Stimulated activated naive B cell treated with anti-CD40 and anti-IgM and Interleukin-4, amounts not matched to agents 10 μg/mL and 1 μg/mL and 100 μg/mL, for 72 hours (primary cell): ENCODE measurements around the gene TEX35.
"Not testable (repeated sequence)": the region's sequence is repeated elsewhere in the genome, so short reads cannot be mapped to it uniquely, and the experiment has no call there.

ENCODE experiments used
- ATAC-seq, 2 donors: fragments of 150-1000 bp; cut with Tn5 transposase; replicated peaks; 2 replicates each; pipeline ENCODE4 v1.10.0; 2021; ENCODE audit warnings: moderate library complexity in 1 of 2
- DNase-seq: peaks from one replicate; pipeline ENCODE4 v3.0.0; 2021
- H3K27ac Mint-ChIP-seq: one replicate; pipeline ENCODE4 v1.8.0; 2022; ENCODE audit warnings: mild to moderate bottlenecking, mixed read lengths
- H3K27me3 Mint-ChIP-seq, 2 donors: one replicate each; pipeline ENCODE4 v1.8.0; 2022; ENCODE audit warnings: mixed read lengths in 2 of 2
- H3K36me3 Mint-ChIP-seq, 2 donors: one replicate each; pipeline ENCODE4 v1.8.0; 2022; ENCODE audit warnings: mixed read lengths in 2 of 2, mild to moderate bottlenecking in 1 of 2
- H3K4me1 Mint-ChIP-seq, 2 donors: one replicate each; pipeline ENCODE4 v1.8.0; 2022; ENCODE audit warnings: mixed read lengths in 2 of 2, mild to moderate bottlenecking in 1 of 2
- H3K4me3 Mint-ChIP-seq, 2 donors: one replicate each; pipeline ENCODE4 v1.8.0; 2022; ENCODE audit warnings: mild to moderate bottlenecking in 2 of 2, mixed read lengths in 2 of 2, moderate library complexity in 1 of 2
- H3K9me3 Mint-ChIP-seq, 2 donors: one replicate each; pipeline ENCODE4 v1.8.0; 2022; ENCODE audit warnings: mixed read lengths in 2 of 2, mild to moderate bottlenecking in 1 of 2

The TEX35 gene

DNA sequence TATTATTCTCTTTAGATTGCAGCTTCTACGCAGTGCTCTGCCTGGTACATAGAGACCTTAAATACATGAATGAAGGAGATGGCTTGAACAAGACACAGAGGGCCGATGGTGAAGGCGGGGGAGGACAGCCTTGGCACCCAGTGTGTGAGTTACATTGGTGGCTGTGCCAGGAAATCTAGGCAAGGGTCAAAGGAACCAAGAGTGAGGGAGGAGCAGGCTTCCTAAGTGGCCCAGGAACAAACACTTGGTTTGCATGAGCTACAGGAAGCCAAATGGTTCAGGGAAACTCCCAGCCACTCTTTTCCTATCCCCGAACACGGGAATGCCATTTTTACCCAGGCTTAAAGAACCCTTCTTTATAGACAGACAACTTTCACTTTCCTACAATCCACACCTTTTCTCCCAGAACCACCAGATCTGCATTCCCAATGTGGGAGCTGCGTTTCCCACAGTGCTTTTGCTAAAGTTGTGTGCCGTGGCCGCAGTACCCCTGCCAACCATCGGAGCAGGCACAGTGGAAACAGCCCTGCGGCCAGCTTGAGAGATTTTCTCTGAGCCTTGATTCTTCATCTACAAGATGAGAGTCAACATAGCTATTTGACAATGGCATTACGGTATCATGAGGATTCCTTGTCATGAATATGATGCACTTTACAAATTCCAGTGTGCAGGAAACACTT lies 12.7 kb upstream of the TEX35 start:
- peaks cover 3 to 5% of the 10 kb centered on the region in 2 donors for H3K4me1 Mint-ChIP-seq
- H3K27ac Mint-ChIP-seq: no peak overlapping the region
- peaks cover 5 to 10% of the 10 kb centered on the region in 2 donors for H3K27me3 Mint-ChIP-seq
- no peaks in the 10 kb centered on the region for H3K9me3 Mint-ChIP-seq
- ATAC-seq: no peak
- no peak overlapping the region for H3K4me3 Mint-ChIP-seq
- H3K36me3 Mint-ChIP-seq: no peaks in the 10 kb centered on the region
- no peak for DNase-seq

- Mint-ChIP-seq H3K9me3 (no peaks in the 10 kb centered on the region), H3K36me3 (no peaks in the 10 kb centered on the region), H3K27ac (no peak overlapping the region), H3K4me3 (no peak overlapping the region), H3K27me3 (peaks cover 6 to 10% of the 10 kb centered on the region in 2 donors), H3K4me1 (peaks cover 3 to 5% of the 10 kb centered on the region in 2 donors)
- DNase-seq (no peak), ATAC-seq (peak; percentile 8 to 22)
These were observed 11.9 kb upstream of the TEX35 start for GRCh38 chr1:178500936-178501554.

DNA sequence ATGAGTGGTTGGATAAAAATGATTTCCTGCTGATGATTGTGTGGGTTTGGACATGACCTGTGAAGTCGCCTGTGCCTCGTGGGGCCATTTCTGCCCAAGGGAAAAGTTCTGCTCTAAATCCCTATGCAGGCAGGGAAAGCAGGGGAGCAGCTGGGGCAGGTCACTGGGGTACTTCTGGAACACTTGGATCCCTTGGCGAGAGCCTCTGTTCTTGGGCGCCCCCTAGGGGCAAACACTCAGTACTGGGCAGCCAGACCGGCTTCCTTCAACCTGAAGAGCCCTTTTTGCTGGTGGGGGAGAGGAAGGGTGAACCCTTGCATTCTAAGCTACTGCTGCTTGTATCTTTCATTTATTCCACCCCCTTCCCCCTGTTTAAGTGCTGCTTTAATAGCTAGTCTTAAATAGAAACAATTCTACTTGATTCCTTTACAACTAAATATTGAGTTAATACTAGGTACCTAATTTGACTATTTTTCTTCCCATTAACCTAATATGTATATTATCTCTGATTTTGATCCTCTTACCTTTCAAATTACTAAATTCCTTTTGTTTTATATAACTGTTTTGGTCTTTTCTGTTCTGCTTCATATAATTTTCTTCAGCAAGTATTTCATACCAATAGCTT lies 11.1 kb upstream of the TEX35 start:
- Mint-ChIP-seq H3K36me3 (no peaks in the 10 kb centered on the region), H3K4me3 (no peak overlapping the region), H3K27me3 (peaks cover 10% of the 10 kb centered on the region in 2 donors), H3K4me1 (peaks cover 3 to 5% of the 10 kb centered on the region in 2 donors), H3K9me3 (no peaks in the 10 kb centered on the region), H3K27ac (peak overlapping the region; percentile 68)
- DNase-seq: peak; percentile 44
- ATAC-seq: peak; percentile 93 to 96

DNA sequence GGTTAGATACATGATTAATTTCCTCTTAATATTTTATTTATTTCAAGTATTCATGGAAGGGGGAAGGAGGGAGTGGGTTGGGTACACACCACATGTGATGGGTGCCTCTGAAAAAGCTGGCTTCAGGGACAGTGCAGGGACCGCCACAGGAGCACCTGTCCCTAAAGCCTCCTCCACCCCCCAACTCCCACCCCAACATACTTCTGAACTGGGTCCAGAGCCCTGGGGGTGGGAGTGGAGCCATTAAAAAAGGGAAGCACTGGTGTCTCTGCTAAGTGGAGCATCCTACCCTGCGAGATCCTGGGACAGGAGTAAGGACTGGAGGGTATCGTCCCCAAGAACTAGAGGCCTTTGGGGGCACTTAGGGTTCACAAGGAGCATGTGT lies 10.6 kb upstream of the TEX35 start:
- ATAC-seq (no peak), DNase-seq (no peak)
- Mint-ChIP-seq H3K9me3 (no peaks in the 10 kb centered on the region), H3K36me3 (no peaks in the 10 kb centered on the region), H3K4me1 (peaks cover 3 to 5% of the 10 kb centered on the region in 2 donors), H3K27me3 (peaks cover 10% of the 10 kb centered on the region in 2 donors), H3K27ac (no peak overlapping the region), H3K4me3 (no peak overlapping the region)

DNA sequence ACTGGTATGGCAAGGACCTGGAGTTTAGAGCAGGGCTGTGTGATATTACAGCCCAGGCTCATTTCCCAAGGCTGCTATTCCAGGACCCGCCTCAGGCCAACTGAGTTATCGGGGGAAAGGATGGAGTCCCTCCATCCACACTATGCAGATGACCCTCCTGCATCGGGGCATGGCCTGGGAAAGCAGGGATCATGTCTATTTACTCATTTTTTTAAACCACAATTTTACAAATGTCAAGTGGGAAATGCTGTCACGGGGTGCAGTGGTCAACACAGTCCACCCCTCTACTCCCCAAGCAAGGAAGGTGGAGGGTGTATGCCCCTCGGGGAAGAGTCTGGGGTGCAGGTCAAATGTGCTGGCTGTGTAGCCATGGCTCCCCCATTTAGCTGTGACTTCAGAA lies 10.1 kb upstream of the TEX35 start:
- DNase-seq (no peak), ATAC-seq (no peak)
- Mint-ChIP-seq H3K4me3 (no peak overlapping the region), H3K4me1 (peaks cover 3 to 5% of the 10 kb centered on the region in 2 donors), H3K27ac (no peak overlapping the region), H3K9me3 (no peaks in the 10 kb centered on the region), H3K36me3 (no peaks in the 10 kb centered on the region), H3K27me3 (peaks cover 10% of the 10 kb centered on the region in 2 donors)

- H3K27me3 Mint-ChIP-seq: peaks cover 10% of the 10 kb centered on the region in 2 donors
- H3K9me3 Mint-ChIP-seq, ATAC-seq, DNase-seq, H3K4me3 Mint-ChIP-seq, H3K36me3 Mint-ChIP-seq, H3K4me1 Mint-ChIP-seq, H3K27ac Mint-ChIP-seq: not testable (repeated sequence)
These were observed 9.6 kb upstream of the TEX35 start for GRCh38 chr1:178503316-178503715.

DNA sequence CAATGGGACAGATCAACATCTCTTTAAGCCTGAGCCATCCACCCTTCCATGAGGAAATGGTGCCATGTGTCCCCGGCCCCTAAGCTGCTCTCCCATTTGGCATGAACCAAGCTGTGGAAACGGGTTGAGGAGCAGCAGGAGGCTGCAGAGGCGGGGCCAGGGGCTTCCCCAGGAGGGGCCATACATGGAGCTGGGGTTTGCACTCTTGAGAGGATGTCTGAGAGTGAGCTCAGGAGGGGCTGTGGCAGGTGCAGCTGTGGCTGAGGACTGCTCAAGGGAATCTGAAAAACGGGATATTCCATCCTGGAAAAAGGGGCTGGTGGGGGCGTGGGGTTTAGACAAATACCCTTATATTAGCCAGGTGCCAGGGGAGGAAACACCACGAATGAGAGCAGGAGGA lies 9.1 kb upstream of the TEX35 start:
- H3K4me1 Mint-ChIP-seq: peaks cover 3 to 5% of the 10 kb centered on the region in 2 donors
- H3K27ac Mint-ChIP-seq: no peak overlapping the region
- H3K36me3 Mint-ChIP-seq: no peaks in the 10 kb centered on the region
- DNase-seq (no peak), ATAC-seq (no peak)
- H3K9me3 Mint-ChIP-seq: no peaks in the 10 kb centered on the region
- no peak overlapping the region for H3K4me3 Mint-ChIP-seq
- H3K27me3 Mint-ChIP-seq: peaks cover 10% of the 10 kb centered on the region in 2 donors

DNA sequence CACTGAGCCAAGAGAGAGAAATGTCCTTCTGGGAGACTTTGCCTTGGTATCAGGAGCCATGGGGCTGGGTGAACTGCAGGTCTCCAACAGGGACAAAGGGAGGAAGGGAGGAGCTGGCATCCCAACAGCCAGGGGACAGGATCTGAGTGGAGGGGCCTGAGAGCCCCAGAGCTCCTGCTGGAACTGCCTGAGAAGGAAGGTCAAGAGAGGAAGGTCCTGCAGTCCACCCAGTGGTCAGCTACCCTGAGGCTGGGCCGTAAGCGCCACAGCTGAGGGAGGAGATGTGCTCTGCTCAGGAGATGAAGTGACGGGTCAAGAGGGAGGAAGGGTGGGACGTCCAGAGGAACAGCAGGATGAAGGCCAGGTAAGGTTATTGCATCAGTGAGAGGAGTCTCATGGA lies 8.6 kb upstream of the TEX35 start:
- Mint-ChIP-seq H3K27me3 (peaks cover 10% of the 10 kb centered on the region in 2 donors), H3K27ac (no peak overlapping the region), H3K36me3 (no peaks in the 10 kb centered on the region), H3K4me1 (peaks cover 3 to 5% of the 10 kb centered on the region in 2 donors), H3K9me3 (no peaks in the 10 kb centered on the region), H3K4me3 (no peak overlapping the region)
- ATAC-seq: no peak
- DNase-seq: no peak

DNA sequence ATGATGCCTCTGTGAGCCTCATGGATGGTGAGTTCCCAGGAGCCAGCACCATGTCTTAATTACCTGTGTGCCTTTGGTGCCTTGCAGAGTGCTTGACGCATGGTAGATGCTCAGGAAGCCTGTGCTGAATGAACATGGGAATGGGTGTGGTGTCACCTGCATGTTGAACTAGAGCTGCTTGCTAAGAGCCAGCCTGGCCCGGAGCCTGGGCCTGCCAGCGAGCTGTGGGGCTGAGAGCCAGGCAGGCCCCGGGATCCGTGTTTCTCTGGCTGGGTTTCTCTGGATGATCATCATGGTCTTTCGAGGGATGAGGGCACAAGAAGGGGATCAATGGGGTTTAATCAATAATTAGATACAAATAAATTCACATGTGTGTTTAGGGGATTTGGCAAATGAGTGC lies 6.7 kb upstream of the TEX35 start:
- no peaks in the 10 kb centered on the region for H3K9me3 Mint-ChIP-seq
- H3K4me3 Mint-ChIP-seq: no peak overlapping the region
- H3K4me1 Mint-ChIP-seq: peaks cover 3 to 5% of the 10 kb centered on the region in 2 donors
- peaks cover 10% of the 10 kb centered on the region in 2 donors for H3K27me3 Mint-ChIP-seq
- H3K27ac Mint-ChIP-seq: no peak overlapping the region
- no peaks in the 10 kb centered on the region for H3K36me3 Mint-ChIP-seq
- no peak for DNase-seq
- no peak for ATAC-seq

GRCh38 chr1:178506669-178507068 lies 6.2 kb upstream of the TEX35 start:
- Mint-ChIP-seq H3K9me3 (no peaks in the 10 kb centered on the region), H3K4me1 (peaks cover under 1 to 2% of the 10 kb centered on the region in 2 donors), H3K4me3 (no peak overlapping the region), H3K27ac (no peak overlapping the region), H3K27me3 (peaks cover 10% of the 10 kb centered on the region in 2 donors), H3K36me3 (no peaks in the 10 kb centered on the region)
- ATAC-seq (no peak), DNase-seq (no peak)

DNA sequence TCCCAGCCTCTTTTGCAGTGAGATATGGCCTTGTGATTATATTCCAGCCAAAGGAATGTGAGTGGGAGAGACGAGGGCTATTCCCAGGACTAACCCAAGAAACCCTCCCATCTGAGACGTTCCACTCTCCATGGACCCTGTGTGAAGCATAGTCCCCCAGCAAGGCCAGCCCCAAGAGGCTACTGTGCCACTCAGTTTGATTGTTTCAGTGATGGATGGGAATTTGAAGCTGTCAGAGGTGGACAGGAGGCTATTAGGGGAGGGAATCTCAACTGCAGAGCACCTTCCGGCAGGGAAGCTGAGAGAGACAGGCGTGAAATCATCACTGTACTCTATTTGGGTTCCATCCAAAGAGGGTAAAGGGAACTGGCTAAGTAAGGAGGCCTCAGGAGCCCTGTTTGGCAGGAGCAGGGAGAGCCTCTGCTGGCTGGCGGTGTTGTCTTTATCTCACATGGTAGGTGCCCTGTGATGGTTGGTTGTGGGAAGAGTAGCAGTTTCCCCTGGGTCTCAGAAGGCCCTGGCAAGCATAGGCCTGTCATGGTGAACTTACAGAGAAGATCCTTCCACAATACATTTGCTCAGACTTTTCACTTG lies 3.4 kb upstream of the TEX35 start:
- H3K4me1 Mint-ChIP-seq: peaks cover 5 to 6% of the 10 kb centered on the region in 2 donors
- no peaks in the 10 kb centered on the region for H3K9me3 Mint-ChIP-seq
- H3K27ac Mint-ChIP-seq: no peak overlapping the region
- DNase-seq (no peak), ATAC-seq (no peak)
- no peaks in the 10 kb centered on the region for H3K36me3 Mint-ChIP-seq
- H3K27me3 Mint-ChIP-seq: peaks cover 5% of the 10 kb centered on the region in 2 donors
- H3K4me3 Mint-ChIP-seq: no peak overlapping the region

DNA sequence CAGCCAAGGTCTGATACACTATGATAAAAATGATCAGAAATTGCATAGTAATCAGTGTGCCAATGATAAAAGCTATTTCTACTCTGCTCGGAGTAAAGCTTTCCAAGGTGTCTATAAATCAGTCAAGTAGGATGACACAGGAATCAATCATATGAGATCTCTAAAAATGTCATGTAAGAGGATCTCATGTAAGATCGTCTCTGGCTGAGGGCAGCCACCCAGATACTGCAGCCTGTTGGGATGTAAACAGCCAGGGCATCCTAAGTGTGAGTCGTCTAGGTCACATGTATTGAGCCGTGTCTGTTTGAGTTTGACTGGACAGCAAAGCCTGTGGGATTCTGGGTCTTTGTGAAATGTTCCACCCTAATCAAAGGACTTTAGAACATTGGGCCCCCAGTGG lies 2.8 kb upstream of the TEX35 start:
- H3K4me1 Mint-ChIP-seq: peaks cover 5 to 7% of the 10 kb centered on the region in 2 donors
- no peak overlapping the region for H3K27ac Mint-ChIP-seq
- H3K27me3 Mint-ChIP-seq: peaks cover 5% of the 10 kb centered on the region in 2 donors
- no peak overlapping the region for H3K4me3 Mint-ChIP-seq
- no peak for ATAC-seq
- no peak for DNase-seq
- no peaks in the 10 kb centered on the region for H3K36me3 Mint-ChIP-seq
- H3K9me3 Mint-ChIP-seq: no peaks in the 10 kb centered on the region

- DNase-seq (no peak), ATAC-seq (no peak)
These were observed 522 bp downstream of the TEX35 start for GRCh38 chr1:178513278-178513983.

DNA sequence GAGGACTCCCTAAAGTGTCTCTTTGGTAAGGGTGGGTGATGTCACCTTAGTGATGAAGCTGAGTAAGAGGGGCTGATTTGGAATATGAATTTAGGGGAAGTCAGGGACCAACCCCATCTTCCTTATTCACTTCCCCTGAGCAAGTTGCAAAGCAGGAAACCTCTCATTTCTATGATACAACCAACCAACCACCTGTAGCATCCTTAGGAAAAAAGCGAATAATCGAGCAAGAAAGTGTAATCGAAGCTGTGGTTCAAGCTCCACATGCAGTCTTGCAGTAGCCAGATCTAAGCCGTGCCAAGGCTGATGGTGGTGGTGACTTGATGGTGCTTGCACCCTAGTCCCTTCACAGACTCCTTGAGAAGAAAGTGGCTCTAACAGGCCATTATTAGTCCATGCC lies 3.2 kb downstream of the TEX35 start:
- no peaks in the 10 kb centered on the region for H3K9me3 Mint-ChIP-seq

More at GRCh38 chr1:178513278-178513983, 522 bp downstream of the TEX35 start:
- Mint-ChIP-seq H3K4me1 (peaks cover 5 to 7% of the 10 kb centered on the region in 2 donors), H3K9me3 (no peaks in the 10 kb centered on the region), H3K36me3 (no peaks in the 10 kb centered on the region), H3K27me3 (peaks cover 0 to 5% of the 10 kb centered on the region in 2 donors), H3K27ac (no peak overlapping the region), H3K4me3 (no peak overlapping the region)

More for the DNA sequence above, 3.2 kb downstream of the TEX35 start:
- H3K27ac Mint-ChIP-seq: no peak overlapping the region
- DNase-seq: no peak
- no peak for ATAC-seq
- H3K27me3 Mint-ChIP-seq: peaks cover 0 to 5% of the 10 kb centered on the region in 2 donors
- H3K4me3 Mint-ChIP-seq: no peak overlapping the region
- H3K36me3 Mint-ChIP-seq: no peaks in the 10 kb centered on the region
- peaks cover 5 to 7% of the 10 kb centered on the region in 2 donors for H3K4me1 Mint-ChIP-seq
